Measurements from ENCODE around the gene SCN4B.
"Not testable (repeated sequence)": the region's sequence is repeated elsewhere in the genome, so short reads cannot be mapped to it uniquely, and the experiment has no call there.

- TF ChIP-seq EZH2 (IDR thresholded peaks at IDR 0.05; ENCODE audit: borderline replicate concordance, control insufficient read depth, low read depth, low read length); MAX (IDR thresholded peaks at IDR 0.05; ENCODE audit: low read depth, low read length): not testable (repeated sequence)
These were observed 31.1 kb upstream of the SCN4B start for GRCh38 chr11:118183691-118184090.

Data from GM12878 (cell line).